GM10847 (cell line): ENCODE data around the gene TMEFF1.

ENCODE experiments used
- POLR2A ChIP-seq: IDR thresholded peaks from 2 replicates; pipeline ENCODE4 v1.6.1; 2011; ENCODE audit not compliant: insufficient read length; ENCODE audit errors: extremely low read depth

TMEFF1 gene

DNA sequence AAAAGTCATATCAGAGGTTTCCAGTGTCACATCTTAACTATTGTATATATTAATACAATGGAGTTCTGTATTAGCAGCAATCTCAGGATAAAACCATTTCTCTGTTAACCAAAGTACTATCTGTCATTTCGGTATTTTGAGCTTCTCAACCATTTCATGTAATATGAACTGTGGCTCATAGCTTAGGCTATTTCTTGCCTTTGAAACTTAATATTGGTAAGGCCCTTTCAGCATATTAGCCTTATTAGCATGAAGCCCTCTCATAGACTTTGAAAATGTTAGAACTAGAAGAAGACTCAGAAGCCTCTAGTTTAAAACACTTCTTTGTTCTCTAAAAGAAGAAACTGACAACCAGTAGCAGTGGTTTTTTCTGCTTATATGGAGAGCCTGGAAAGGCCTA lies 105.7 kb downstream of the TMEFF1 start:
- TF ChIP-seq POLR2A: no peak

DNA sequence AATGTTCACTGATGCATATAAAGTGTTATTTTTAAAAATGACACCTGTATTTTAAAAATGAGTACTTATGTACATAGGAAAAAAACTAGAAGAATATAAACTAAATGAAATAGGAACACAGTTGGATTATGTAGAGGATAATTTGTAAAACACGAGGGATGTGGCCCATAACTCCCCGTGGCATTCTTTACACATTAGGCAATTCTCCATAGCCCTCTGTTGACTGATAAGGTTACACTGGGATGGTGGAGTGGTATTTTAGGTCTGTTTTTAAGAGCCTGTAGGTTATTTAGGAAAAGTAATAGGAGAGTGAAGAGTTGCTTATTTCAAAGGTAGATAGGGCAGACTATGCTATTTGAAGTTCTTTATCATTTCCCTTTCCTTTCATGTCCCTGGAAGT lies 106.7 kb downstream of the TMEFF1 start:
- TF ChIP-seq POLR2A: no peak

DNA sequence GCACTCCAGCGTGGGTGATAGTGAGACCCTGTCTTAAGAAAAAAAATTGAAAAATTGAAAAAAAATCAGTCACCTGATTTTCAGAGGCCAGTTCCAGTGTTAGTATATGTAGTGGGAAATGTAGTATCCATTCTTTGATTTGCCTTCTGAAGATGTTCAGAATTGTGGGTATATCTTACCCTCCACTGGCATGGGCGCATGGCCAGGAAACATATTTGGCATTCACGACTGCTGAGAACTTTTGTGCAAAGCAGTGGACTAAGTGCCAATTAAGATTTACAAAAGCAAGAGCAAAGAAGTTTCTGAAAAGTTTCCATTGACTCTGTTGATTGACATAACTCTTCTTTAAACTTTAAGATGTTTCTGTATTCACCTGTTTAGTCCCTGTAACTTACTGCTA lies 107.3 kb downstream of the TMEFF1 start:
- no peak for TF ChIP-seq POLR2A

DNA sequence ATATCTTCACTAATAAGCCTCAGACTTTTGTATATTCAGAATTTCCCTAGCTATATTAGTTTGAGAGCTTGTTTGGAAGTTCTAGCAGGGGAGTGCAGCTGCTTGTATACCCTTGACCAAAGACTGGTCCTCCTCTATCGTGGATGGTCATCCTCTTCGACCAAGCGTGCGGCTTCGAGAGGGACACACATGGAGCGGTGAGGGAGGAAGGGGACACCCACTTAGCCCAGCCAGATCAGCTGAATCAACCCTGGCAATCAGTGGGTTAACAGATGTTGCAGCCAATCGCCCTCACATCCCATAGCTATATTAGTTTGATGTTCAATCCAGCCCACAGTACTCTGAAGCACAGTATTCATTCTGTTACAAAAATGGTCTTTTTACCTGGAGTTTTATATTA lies 108.1 kb downstream of the TMEFF1 start:
- TF ChIP-seq POLR2A: no peak

DNA sequence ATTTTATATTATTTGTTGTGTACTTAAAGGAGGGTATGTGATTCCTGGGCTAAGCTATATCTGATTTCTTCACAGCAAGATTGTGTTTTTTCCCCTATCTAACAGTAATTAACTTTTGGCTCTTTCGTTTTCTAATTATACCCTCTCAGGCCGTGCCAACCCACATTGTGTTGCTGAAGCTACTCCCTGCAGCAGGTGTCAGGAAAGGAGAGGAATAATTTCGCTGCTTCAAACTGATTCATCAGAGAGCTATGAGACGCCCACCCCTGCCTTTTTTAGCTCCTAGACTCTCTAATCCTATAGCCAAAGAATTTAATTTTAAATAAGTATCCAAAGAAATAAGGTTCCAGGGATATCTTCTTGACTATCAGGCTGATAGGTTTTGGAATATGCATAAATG lies 108.7 kb downstream of the TMEFF1 start:
- no peak for TF ChIP-seq POLR2A

DNA sequence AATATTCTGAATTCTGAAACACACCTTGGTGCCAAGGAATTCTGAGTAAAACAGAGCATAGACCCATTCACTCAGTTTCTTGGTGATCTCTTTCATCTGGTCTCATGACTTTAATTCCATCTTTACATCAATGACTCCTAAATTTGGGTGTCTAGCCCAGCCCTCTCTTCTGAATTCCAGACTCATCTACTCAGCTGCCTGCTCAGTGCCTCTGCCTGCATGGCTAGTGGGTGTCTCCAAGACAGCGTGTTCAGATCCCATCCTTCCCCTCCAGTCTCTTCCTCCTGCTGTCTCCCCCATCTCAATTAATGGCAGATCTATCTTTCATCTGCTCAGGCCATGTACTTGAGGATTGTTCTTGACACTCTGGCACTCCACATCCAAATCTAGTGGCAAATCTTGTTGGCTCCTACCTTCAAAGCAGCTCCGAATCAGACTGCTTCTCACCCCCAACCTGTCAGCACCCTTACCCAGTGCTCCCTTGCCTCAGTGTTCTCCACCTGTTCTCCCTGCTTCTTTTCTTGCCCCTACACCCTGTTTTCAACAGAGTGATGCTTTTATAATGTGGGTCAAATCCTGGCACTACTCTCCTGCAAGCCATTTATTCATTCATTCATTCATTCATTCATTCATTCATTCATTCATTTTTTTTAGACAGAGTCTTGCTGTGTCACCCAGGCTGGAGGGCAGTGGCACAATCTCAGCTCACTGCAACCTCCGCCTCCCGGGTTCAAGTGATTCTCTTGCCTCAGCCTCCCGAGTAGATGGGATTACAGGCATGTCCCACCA lies 110.3 kb downstream of the TMEFF1 start:
- no peak for TF ChIP-seq POLR2A

DNA sequence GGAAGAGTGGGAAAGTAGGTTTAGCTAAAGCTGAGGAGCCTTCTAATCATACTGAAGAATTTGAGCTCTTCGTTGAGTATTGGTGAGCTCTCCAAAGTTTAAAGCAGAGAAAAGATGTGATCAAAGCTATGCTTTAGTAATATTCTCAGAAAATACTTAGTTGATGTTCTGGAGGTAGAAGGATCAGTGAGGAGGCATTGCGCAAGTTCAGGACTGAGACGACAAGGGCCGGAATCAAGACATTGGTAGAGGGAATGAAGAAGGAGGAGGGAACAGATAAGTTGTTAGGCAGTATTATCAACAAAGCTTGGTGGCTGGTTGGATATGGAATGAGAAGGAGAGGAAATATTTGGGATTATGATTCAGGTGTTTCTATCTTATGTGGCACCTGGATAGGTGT lies 112.0 kb downstream of the TMEFF1 start:
- no peak for TF ChIP-seq POLR2A

DNA sequence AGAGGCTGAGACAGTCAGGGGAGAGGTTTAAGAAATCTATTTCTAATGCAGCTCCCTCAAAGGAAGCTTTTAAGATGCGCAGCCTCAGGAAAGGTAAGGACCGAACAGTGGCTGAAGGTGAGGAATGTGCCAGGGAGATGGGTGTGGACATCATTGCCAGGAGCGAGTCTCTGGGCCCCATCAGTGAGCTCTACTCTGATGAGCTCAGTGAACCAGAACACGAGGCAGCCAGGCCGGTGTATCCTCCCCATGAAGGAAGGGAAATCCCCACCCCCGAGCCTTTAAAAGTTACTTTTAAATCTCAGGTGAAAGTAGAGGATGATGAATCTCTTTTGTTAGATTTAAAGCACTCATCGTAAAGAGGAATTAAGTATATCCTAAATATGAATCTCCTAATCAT lies 113.1 kb downstream of the TMEFF1 start:
- TF ChIP-seq POLR2A: no peak

DNA sequence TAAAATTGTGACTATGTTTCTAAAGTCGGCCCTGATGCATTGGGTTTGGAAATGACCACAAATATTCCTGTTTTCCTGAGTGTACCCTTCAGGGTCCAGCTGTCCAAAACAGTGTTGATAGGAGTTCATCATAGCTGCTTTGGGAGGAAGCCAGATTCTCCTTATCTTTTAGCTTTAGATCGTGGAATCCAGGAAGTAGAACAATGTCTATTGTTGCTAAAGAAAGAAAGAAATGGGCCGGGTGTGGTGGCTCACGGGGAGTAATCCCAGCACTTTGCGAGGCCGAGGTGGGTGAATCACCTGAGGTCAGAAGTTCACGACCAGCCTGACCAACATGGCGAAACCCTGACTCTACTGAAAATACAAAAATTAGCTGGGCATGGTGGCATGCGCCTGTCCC lies 114.4 kb downstream of the TMEFF1 start:
- TF ChIP-seq POLR2A: no peak

DNA sequence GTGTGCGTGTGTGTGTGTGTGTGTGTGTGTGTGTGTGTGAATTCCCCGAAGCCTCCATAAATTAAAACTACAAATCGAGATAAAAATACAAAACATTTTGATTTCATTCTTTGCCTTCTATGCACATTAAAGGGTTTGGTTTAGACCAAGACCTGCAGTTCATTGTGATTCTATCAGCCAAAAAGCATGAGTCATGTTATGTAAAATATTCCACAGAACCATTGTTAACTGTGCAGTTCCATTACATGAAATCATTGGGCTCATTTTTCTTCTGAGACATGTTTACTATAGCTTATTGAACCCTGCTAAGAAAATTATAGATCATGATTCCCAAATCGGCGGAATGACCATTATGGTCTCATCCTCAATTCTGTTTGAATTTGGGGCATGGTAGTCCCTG lies 116.6 kb downstream of the TMEFF1 start:
- no peak for TF ChIP-seq POLR2A

DNA sequence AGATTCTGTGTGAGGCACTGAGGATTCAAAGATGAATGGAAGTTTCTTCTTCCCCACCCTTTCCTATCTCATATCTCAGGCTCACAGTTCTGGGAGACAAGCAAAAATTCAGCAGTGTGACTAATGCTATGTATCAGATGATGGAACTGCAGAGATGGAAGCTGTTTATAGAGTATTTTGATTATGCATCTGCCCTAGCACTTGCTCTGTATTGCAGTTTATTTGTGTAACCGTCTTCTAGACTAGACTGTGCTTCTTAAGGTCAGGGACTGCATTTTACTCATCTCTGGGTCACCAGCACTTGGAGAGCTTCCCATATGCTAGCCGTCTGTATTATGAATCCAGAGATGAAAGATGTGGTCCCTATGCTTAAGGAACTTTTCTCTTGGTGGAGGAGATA lies 117.5 kb downstream of the TMEFF1 start:
- TF ChIP-seq POLR2A: no peak

DNA sequence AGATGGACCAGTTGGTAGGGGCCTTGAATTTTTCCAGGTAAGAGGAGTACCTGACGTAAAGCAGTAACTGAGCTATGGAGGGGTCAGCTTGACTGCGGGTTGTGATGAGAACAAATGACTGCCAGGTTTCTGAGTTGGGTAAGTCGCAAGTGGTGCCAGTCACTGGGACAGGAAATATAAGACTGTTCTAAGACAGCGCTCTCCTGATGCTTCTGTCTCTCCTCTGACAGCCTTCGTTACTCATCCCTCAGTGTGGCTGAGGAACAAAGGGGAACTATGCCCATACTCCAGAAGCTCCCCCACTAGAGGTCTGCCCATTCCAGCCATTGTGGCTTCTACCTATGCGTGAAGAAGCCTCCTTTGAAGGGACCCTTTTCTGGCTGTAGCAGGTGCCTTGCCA lies 118.2 kb downstream of the TMEFF1 start:
- TF ChIP-seq POLR2A: no peak

DNA sequence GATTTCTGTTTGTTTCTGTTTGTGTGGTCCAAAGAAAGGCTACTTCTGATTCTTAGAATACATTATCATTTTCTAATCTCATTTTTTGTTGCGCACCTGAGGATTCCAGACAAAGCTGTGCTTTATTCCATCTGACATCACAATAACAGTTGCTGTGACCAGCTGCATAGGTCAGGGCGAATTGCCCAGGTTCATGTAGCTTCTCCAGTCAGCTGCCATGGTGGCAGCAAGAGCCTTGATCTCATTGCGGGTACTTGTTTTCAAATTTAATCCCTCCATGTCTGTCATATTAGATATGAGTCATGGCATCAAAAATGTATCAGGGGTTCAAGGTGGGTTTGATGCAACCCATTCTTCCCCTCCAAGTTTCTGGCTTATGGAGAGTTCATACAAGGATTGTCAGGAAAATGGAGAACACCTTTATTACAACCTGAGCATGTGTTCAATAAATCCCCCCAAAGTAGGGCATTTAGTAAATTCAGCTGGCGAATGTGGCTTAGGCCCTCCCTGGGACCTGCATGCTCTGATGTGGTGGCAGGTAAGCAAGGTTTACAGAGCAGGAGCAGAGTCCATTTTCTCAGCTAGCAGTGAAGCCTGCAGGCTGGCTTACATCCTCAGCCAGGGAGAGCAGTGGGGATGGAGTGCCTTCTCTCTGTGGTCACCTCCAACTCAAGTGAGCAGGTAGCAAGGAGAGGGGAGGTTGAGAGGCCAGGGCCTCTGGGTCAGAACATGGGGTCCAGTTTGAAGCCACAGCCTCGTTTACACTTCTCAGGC lies 118.9 kb downstream of the TMEFF1 start:
- TF ChIP-seq POLR2A: no peak

DNA sequence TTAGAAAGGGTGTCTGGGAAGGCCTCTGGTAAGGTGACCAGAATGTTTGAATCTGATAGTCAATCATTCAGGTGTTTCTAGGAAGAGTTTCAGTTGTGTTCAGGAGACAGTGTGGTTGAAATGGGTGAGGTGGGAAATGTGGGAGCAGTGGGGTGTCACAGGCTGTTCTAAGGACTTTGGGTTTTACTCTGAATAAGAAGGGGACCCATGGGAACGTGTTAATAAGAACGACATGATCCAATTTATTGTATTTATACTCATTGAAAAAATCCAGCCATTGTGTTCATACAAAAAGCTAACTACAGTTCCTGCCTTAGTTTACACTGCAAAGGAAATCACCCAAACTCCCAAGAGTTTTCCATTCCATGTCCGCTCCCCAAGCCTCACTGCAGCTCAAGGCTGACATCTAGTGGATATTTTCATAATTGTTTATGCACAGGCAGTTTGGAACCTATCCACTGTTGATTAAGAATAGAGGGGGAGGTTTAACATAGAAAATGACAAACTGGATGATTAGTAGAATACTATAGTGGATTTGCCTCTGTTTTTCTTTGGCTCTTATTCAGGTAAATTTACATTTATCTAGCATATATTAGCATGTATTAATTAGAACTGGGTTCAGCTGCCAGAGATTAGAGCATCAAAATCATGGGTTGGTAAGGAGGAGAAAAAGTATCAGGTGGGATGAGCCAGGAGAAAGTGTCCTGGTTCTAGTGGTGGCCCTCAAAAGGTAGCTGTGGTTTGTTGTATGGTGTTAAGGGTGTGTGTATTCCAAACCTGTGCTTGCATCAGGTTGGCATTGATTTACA lies 122.6 kb downstream of the TMEFF1 start:
- TF ChIP-seq POLR2A: no peak

DNA sequence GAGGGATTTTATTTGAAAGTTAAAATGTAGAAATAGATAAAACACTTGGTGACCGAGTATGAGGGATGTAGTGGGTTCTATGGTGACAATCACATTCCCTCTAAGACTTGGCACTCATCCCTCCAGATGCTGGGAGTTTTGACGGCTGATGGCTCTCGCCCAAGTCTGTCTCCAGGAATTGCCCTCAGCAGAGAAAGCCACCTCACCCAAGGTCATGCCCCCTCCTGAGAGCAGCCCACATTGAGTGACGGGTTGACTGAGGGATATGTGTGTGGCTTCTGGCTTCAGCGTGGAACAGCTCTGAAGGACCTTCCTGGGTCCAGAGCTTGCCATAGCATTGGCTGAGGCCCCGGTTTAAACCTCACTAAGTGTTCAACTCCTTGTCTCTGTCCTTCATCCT lies 124.3 kb downstream of the TMEFF1 start:
- no peak for TF ChIP-seq POLR2A

DNA sequence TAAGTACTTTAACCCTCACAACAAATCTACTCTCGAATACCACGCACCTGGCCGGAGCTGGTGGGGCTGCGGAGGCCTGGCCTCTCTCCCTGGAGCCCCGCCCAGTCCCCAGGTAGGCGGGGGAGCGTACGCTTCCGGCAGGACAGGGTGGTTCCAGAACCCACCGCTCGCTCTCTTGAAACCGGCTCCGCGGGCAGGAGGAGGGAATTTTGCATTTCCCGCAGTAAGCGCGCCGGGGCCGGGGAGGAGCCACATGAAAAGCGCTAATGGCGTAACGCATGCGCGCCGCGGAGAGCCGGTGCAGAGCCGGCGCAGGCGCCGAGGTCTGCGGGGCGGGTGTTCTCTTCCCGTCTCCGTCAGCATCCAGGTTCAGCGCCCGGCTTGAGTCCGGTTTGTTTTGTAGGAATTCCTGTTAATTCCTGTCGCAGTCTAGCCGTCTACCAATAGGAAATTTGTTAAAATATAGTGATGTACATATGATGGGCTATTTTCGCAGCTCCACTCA lies 125.7 kb downstream of the TMEFF1 start:
- peak; percentile 25 for TF ChIP-seq POLR2A
